ENCODE data around the gene INPP5D. TPM values are rescaled to one million over a fixed set of nuclear protein-coding genes. Genes with fewer than 3 reads are reported as not detected.

The INPP5D gene
- 0.49 to 1.1 TPM (median 0.75 TPM) in 5 replicates for total RNA-seq (2022; extraction: Qiagen RNA extraction; ENCODE audit: low read depth)

DNA sequence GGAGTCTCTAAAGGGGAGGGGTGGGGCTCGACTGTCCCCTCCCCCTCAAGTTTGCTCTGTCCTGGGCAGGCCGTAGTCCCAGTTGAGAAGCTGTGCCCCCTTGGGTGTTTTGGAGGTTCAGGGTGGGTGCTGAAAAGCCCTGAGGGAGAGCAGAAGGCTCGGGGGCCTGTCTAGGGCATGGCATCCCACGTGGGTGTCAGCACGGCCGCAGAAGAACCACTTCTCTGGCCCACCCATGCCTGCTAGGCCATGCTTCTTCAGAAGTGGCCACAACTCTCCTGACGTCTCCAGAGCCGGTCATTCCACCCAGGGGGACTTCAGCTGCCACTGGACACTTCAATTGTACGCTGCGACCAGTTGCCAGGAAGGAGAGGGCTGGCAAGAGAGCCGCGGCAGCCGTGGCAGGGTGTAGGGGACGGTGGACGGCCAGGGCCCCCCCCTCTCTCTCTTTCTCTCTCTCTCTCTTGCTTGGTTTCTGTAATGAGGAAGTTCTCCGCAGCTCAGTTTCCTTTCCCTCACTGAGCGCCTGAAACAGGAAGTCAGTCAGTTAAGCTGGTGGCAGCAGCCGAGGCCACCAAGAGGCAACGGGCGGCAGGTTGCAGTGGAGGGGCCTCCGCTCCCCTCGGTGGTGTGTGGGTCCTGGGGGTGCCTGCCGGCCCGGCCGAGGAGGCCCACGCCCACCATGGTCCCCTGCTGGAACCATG, at the start of gene INPP5D:
Gene INPP5D, plus strand, starts transcription at position 546 of the 704 bp plus-strand sequence. Its CDS starts 137 bp downstream, at position 683.

DNA sequence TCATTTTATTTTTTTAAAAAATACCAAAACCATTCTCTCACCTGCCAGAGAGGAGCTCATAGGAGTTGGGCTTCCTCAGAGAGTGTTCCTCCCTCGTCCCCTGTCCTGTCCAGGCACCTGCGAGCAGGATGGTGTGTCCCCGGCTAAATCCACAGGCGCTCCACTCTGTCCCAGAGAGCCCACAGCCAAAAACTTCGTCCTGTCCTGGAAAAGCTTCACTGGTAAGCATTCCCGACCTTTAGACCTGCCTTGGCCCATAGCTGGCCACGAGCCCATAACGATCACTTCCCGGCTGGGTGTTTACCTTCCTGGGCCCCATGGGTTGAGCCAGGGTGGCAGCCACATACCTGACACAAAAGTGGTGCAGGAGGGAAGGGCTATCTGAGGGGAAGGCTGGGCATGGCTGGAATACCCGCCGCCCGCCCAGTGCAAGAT, 47.1 kb upstream of the INPP5D start, which contains the start of gene NGEF:
Gene NGEF, minus strand, starts transcription at position 230 of the 435 bp plus-strand sequence. CDS start 38,366 bp downstream, outside the sequence.

DNA sequence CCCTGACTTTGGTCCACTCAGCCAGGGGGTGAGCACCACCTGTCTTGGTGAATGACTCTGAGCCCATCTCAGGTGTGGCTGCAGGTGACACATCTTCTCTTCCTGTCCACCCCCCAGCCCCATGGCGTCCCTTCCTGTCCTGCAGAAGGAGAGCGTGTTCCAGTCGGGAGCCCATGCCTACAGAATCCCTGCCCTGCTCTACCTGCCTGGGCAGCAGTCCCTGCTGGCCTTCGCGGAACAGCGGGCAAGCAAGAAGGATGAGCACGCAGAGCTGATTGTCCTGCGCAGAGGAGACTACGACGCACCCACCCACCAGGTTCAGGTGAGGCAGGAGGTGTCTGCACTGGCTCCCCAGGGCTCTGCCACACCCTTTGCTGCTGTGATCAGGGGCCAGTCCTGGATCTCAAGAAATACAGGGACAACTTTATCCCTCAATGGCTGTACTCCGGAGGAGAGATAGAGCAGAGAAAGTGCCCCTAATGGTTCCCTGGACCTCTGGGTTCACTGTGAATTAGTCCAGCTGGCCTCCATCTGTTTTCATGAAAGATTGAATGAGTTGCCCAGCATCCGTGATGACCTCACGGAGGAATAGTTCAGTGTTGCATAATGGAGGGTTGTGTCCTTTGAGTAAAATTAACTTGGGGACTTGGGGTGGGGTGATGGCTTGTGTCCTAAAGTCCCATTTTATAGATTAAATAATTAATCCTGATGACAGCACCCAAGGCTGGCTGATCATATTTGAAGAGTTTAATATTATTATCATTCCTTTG, 27.4 kb upstream of the INPP5D start, which contains the start of gene NEU2:
Gene NEU2, plus strand, starts transcription at position 122 of the 770 bp plus-strand sequence. Its CDS starts 0 bp downstream, at position 122.

DNA sequence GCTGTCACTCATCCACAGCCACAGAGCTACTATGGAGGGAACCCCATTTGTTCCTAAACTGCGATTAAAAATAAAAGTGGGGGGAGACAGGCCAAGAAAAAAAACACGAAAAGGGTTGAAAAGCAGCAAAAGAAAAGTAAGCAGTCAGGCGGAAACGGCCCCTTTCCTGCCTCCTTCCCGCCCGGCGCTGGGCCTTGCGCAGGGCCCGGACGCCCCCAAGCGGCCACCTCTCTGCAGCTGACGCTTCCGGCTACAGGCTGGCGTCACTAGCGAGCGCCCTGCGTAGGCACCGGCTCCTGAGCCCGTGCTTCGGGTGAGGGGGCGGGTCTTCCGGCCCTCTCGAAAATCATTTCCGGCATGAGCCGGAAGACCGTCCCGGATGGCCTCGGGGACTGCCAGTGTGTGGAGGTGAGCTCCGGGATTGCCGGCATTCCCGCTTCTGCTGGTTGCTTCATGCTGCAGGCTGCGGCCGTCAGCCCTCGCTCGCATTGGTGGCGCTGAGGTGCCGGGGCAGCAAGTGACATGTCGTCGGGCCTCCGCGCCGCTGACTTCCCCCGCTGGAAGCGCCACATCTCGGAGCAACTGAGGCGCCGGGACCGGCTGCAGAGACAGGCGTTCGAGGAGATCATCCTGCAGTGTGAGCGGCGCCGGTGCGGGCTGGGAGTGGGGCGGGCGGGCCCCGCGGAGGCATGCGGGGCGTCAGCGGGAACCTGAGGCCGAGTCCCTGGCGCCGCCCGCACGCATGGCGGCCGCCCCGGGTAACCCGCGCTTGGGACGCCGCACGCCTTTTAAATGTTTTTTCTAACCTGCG, 191.4 kb downstream of the INPP5D start, which contains the start of gene ATG16L1:
Gene ATG16L1, plus strand, starts transcription at position 368 of the 811 bp plus-strand sequence. Its CDS starts 155 bp downstream, at position 523.

Other genes starting within 250 kb of the INPP5D start
- gene SNORC, start 190.1 kb upstream of the INPP5D start, total RNA-seq (2022; extraction: Qiagen RNA extraction; ENCODE audit: low read depth), result 4.5 to 13.2 TPM (median 10.4 TPM) in 5 replicates
- gene NGEF, start 47.1 kb upstream of the INPP5D start, total RNA-seq (2022; extraction: Qiagen RNA extraction; ENCODE audit: low read depth), result 14.6 to 20.9 TPM (median 19.1 TPM) in 5 replicates
- gene NEU2, start 27.7 kb upstream of the INPP5D start, total RNA-seq (2022; extraction: Qiagen RNA extraction; ENCODE audit: low read depth), result not detected in 5 replicates
- gene ATG16L1, start 191.3 kb downstream of the INPP5D start, total RNA-seq (2022; extraction: Qiagen RNA extraction; ENCODE audit: low read depth), result 47.2 to 52.3 TPM (median 49.1 TPM) in 5 replicates
- not detected in 5 replicates for gene SAG, start 247.5 kb downstream of the INPP5D start, total RNA-seq (2022; extraction: Qiagen RNA extraction; ENCODE audit: low read depth)

Measured in A549 treated with CpdA at 1 μM for 4 hours (cell line).